ENCODE results near the gene RCC1. TPM values are rescaled to one million over a fixed set of nuclear protein-coding genes. Genes with fewer than 3 reads are reported as not detected.
"Not testable (repeated sequence)": the region's sequence is repeated elsewhere in the genome, so short reads cannot be mapped to it uniquely, and the experiment has no call there.

Gene RCC1
- total RNA-seq, 1 donor from 2014 or later, result 130 TPM

DNA sequence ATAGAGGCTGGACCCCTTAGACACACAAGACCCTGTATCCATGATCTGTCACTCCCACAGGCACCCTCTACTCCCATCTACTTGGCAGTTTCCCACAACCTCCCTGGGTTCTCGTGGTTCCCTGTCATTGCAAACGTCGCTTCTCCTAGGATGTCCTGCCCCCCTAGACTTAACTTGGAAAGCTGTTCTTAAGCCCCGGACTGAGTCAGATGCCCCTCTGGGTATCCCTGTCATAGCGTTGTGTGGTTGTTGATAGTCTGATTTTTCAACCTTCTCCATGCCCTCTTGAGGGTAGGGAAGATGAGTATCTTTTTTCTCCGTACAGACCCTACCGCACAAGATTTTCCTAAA lies 11.8 kb downstream of the RCC1 start:
- H3K4me3 Mint-ChIP-seq, result peak overlapping the region; percentile 88
- no peaks in the 10 kb centered on the region for H3K27me3 Mint-ChIP-seq (ENCODE audit: insufficient read depth)
- H3K9me3 Mint-ChIP-seq, result no peaks in the 10 kb centered on the region
- peaks cover 25% of the 10 kb centered on the region for H3K36me3 Mint-ChIP-seq (ENCODE audit: low read depth)
- intact Hi-C loops (cut with micrococcal nuclease), result loop anchor here (5.0 kb wide), 1 partner anchor 220 kb away; the partner anchor contains the start of gene YTHDF2
- no peak for DNase-seq (ENCODE audit: low spot score)
- peaks cover 35% of the 10 kb centered on the region for H3K4me1 Mint-ChIP-seq (ENCODE audit: low read depth)
- peak overlapping the region; percentile 69 for H3K27ac Mint-ChIP-seq

- peaks cover 24% of the 10 kb centered on the region for H3K36me3 Mint-ChIP-seq (ENCODE audit: low read depth)
- peaks cover 33% of the 10 kb centered on the region for H3K4me1 Mint-ChIP-seq (ENCODE audit: low read depth)
- peak overlapping the region; percentile 92 for H3K4me3 Mint-ChIP-seq
- DNase-seq (ENCODE audit: low spot score), result peak; percentile 86
- peak overlapping the region; percentile 92 for H3K27ac Mint-ChIP-seq
- intact Hi-C loops (cut with micrococcal nuclease), result loop anchor here (1.0 to 5.0 kb wide), 6 partner anchors 13 to 545 kb away; partner anchors contain the start of genes TAF12 and YTHDF2
- no peaks in the 10 kb centered on the region for H3K27me3 Mint-ChIP-seq (ENCODE audit: insufficient read depth)
- H3K9me3 Mint-ChIP-seq, result no peaks in the 10 kb centered on the region
These were observed 12.3 kb downstream of the RCC1 start for GRCh38 chr1:28518000-28518744.

DNA sequence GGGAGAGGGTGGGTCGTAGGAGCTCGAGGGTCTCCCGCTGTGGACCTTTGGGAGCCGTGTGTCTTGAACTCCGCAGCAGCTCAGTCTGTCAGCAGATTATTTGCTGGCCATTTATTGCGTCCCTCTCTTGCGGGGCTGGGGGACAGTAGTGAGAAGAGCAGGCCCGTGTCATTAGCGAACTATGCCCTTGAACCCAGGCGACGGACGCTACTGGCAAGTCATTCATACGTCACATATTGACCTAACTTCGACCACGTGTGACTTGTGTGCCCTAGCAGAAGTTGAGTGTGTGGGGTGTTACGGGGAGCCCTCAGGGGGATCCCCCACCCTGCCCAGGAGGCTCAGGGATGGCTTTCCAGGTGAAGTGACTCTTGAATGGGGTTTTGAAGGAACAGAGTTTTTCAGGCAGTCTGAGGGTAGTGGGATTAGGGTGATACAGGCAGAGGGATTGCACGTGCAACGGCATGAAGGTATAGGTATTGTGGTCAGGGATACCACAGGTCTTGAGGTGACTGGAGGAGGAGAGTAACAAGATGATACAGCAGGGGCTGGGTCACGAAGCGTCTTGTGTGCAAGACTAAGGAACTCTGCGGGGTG lies 13.0 kb downstream of the RCC1 start:
- Mint-ChIP-seq H3K4me3 (peak overlapping the region; percentile 92), H3K36me3 (ENCODE audit: low read depth) (peaks cover 26% of the 10 kb centered on the region), H3K9me3 (no peaks in the 10 kb centered on the region), H3K4me1 (ENCODE audit: low read depth) (peaks cover 33% of the 10 kb centered on the region), H3K27me3 (ENCODE audit: insufficient read depth) (no peaks in the 10 kb centered on the region), H3K27ac (peak overlapping the region; percentile 92)
- intact Hi-C loops (cut with micrococcal nuclease), result loop anchor here (1.0 to 5.0 kb wide), 8 partner anchors 14 to 544 kb away; partner anchors contain the start of genes TAF12 and YTHDF2
- DNase-seq (ENCODE audit: low spot score), result no peak

DNA sequence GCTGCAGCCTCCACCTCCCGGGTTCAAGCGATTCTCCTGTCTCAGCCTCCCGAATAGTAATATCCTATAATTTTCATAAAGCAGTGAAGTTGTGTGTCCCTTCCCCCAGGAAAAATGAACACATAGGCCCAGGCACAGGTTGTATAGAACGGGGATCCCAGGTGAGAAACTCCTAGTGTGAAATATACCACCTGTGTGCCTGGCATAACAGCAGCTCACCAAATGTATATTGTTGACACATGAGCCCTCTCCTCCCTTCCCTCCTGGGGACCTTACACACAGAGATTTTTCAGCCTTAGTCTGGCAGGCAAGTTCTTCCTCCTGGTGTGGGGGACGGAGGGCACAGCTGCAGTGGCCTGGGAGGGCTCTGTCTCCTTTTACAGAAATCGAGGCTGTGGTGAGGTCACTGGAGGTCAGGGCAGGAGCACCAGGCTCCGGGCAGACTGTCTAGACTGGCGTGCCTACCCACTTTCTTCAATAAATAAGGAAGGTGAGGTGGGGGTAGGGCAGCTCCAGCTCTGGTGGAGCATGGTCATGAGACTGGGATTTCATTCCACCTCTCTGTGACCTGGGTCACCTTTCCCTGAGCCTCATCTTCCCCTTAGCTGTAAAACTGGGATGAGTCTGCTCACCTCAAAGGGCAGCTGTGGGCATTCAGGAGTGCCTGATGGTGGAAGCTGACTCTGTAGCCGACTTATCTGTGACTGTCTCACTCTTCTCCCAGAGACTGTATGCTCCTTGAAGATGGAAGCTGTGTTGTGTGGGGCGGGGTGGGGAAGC lies 14.3 kb downstream of the RCC1 start:
- Mint-ChIP-seq H3K27me3 (ENCODE audit: insufficient read depth) (no peaks in the 10 kb centered on the region), H3K9me3 (no peaks in the 10 kb centered on the region), H3K27ac (no peak overlapping the region), H3K36me3 (ENCODE audit: low read depth) (peaks cover 23% of the 10 kb centered on the region), H3K4me1 (ENCODE audit: low read depth) (peaks cover 27% of the 10 kb centered on the region), H3K4me3 (peak overlapping the region; percentile 60)
- intact Hi-C loops (cut with micrococcal nuclease), result loop anchor here (1.0 to 5.0 kb wide), 6 partner anchors 32 to 543 kb away; partner anchors contain the start of genes TAF12 and YTHDF2
- no peak for DNase-seq (ENCODE audit: low spot score)

GRCh38 chr1:28520796-28521195 lies 15.0 kb downstream of the RCC1 start:
- H3K9me3 Mint-ChIP-seq; H3K27ac Mint-ChIP-seq; H3K27me3 Mint-ChIP-seq (ENCODE audit: insufficient read depth); DNase-seq (ENCODE audit: low spot score); H3K4me3 Mint-ChIP-seq; intact Hi-C loops (cut with micrococcal nuclease): not testable (repeated sequence)
- Mint-ChIP-seq H3K36me3 (ENCODE audit: low read depth) (peaks cover 23% of the 10 kb centered on the region), H3K4me1 (ENCODE audit: low read depth) (peaks cover 27% of the 10 kb centered on the region)

- H3K9me3 Mint-ChIP-seq, result no peaks in the 10 kb centered on the region
- H3K27ac Mint-ChIP-seq, result peak overlapping the region; percentile 25
- intact Hi-C loops (cut with micrococcal nuclease), result no loop called here
- no peak for DNase-seq (ENCODE audit: low spot score)
- H3K27me3 Mint-ChIP-seq (ENCODE audit: insufficient read depth), result no peaks in the 10 kb centered on the region
- peaks cover 27% of the 10 kb centered on the region for H3K4me1 Mint-ChIP-seq (ENCODE audit: low read depth)
- H3K36me3 Mint-ChIP-seq (ENCODE audit: low read depth), result peaks cover 26% of the 10 kb centered on the region
- H3K4me3 Mint-ChIP-seq, result peak overlapping the region; percentile 3
These were observed 15.8 kb downstream of the RCC1 start for GRCh38 chr1:28521502-28522164.

DNA sequence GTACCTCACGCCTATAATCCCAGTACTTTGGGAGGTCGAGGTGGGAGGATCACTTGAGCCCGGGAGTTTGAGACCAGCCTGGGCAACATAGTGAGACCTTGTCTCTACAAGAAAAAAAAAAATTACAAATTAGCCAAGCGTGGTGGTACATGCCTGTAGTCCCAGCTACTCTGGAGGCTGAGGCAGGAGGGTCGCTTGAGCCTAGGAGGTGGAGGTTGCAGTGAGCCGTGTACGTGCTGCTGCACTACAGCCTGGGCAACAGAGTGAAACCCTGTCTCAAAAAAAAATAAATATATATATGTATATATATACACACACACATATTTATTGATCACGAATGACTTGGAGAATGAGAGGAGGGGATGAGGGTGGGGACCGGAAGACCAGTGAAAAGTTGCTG lies 16.7 kb downstream of the RCC1 start:
- H3K4me3 Mint-ChIP-seq; H3K27me3 Mint-ChIP-seq (ENCODE audit: insufficient read depth); H3K27ac Mint-ChIP-seq; DNase-seq (ENCODE audit: low spot score); intact Hi-C loops (cut with micrococcal nuclease); H3K9me3 Mint-ChIP-seq: not testable (repeated sequence)
- peaks cover 21% of the 10 kb centered on the region for H3K4me1 Mint-ChIP-seq (ENCODE audit: low read depth)
- peaks cover 25% of the 10 kb centered on the region for H3K36me3 Mint-ChIP-seq (ENCODE audit: low read depth)

DNA sequence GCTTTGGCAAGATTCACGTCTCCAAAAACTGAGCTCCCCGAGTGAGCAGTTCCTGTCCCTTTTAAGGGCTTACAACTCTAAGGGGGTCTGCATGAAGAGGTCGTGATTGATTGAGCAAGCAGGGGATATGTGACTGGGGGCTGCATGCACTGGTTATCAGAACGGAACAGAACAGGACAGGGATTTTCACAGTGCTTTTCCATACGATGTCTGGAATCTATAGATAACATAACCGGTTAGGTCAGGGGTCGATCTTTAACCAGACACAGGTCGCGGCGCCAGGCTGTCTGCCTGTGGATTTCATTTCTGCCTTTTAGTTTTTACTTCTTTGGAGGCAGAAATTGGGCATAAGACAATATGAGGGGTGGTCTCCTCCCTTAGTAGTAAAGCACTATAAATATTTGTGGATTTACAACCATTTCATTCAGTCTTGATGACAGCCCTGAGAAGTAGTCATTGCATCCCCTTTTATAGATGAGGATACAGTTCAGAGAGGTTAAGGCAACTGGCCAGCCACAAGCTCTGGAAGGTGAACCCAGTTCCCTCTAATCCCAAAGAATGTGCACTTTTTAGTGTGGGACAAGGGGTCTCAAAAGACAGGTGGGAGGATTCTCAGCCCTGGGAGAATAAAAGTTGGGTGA lies 19.3 kb downstream of the RCC1 start:
- H3K4me3 Mint-ChIP-seq; intact Hi-C loops (cut with micrococcal nuclease); H3K9me3 Mint-ChIP-seq; H3K27ac Mint-ChIP-seq; DNase-seq (ENCODE audit: low spot score); H3K27me3 Mint-ChIP-seq (ENCODE audit: insufficient read depth): not testable (repeated sequence)
- H3K4me1 Mint-ChIP-seq (ENCODE audit: low read depth), result peaks cover 10% of the 10 kb centered on the region
- H3K36me3 Mint-ChIP-seq (ENCODE audit: low read depth), result peaks cover 21% of the 10 kb centered on the region

DNA sequence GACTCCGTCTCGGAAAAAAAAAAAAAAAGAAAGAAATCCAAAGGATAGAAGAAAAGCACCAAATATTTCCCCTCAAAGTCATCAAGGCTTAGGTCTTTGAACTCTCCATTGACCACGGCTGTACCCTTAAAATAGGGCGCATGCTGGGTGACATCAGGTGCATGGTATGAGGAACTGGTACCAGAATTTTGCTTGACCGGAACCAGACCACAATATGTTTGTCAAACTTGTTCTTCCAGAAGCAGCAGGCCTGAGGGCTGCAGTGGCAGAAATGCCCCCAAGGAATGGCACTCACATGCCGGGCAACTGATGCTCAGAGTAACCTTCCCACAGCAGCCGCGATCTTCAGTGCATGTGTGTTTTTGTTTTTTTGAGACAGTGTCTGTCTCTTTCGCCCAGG lies 21.0 kb downstream of the RCC1 start:
- Mint-ChIP-seq H3K27ac (no peak overlapping the region), H3K9me3 (no peaks in the 10 kb centered on the region), H3K27me3 (ENCODE audit: insufficient read depth) (no peaks in the 10 kb centered on the region), H3K4me3 (no peak overlapping the region), H3K4me1 (ENCODE audit: low read depth) (peaks cover 5% of the 10 kb centered on the region), H3K36me3 (ENCODE audit: low read depth) (peaks cover 23% of the 10 kb centered on the region)
- no peak for DNase-seq (ENCODE audit: low spot score)
- intact Hi-C loops (cut with micrococcal nuclease), result no loop called here

DNA sequence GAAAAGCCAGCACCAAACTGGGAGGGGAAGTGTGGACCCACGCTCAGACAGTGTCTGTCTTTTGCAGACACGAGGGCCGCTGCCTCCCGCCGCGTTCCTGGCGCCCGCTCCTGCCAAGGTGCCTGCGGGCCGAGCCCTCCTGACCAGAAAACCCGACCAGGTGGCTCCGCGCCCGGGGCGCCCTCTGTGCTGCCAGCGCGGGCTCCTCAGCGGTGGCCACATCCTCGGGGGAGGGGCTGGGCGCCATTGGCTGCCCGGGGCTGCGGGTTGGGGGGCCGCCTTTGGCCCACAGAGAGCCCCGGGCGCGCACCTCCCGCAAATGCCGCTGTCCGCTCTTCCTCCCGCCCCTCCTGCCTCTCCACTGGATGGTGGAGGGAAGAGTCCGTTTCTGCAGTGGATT lies 24.6 kb downstream of the RCC1 start:
- intact Hi-C loops (cut with micrococcal nuclease), result no loop called here
- no peak overlapping the region for H3K4me3 Mint-ChIP-seq
- DNase-seq (ENCODE audit: low spot score), result no peak
- no peaks in the 10 kb centered on the region for H3K27me3 Mint-ChIP-seq (ENCODE audit: insufficient read depth)
- H3K27ac Mint-ChIP-seq, result no peak overlapping the region
- H3K4me1 Mint-ChIP-seq (ENCODE audit: low read depth), result no peaks in the 10 kb centered on the region
- H3K9me3 Mint-ChIP-seq, result no peaks in the 10 kb centered on the region
- H3K36me3 Mint-ChIP-seq (ENCODE audit: low read depth), result peaks cover 26% of the 10 kb centered on the region

DNA sequence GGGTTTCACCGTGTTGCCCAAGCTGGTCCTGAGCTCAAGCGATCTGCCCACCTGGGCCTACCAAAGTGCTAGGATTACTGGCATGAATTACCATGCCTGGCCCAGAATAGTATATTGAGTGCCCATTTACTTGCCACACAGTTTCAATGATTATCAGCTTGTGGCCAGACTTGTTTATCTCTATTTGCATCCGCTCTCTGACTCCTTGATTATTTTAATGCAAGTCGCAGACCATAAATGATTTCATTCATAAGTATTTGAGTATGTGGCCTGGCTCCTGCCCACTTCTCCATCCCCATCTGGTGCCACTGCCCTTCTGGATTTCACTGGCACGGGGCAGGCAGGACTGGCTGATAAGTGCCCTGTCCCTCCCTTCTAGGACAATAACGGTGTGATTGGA lies 28.8 kb downstream of the RCC1 start:
- no peak overlapping the region for H3K27ac Mint-ChIP-seq
- no peaks in the 10 kb centered on the region for H3K4me1 Mint-ChIP-seq (ENCODE audit: low read depth)

GRCh38 chr1:28535180-28535579 lies 29.3 kb downstream of the RCC1 start:
- no peak overlapping the region for H3K27ac Mint-ChIP-seq
- no peak overlapping the region for H3K4me3 Mint-ChIP-seq
- H3K9me3 Mint-ChIP-seq, result no peaks in the 10 kb centered on the region
- DNase-seq (ENCODE audit: low spot score), result no peak
- H3K27me3 Mint-ChIP-seq (ENCODE audit: insufficient read depth), result no peaks in the 10 kb centered on the region
- intact Hi-C loops (cut with micrococcal nuclease), result no loop called here
- H3K36me3 Mint-ChIP-seq (ENCODE audit: low read depth), result peaks cover 28% of the 10 kb centered on the region
- H3K4me1 Mint-ChIP-seq (ENCODE audit: low read depth), result no peaks in the 10 kb centered on the region

More for the DNA sequence above, 28.8 kb downstream of the RCC1 start:
- intact Hi-C loops (cut with micrococcal nuclease), result no loop called here
- H3K9me3 Mint-ChIP-seq, result no peaks in the 10 kb centered on the region
- no peaks in the 10 kb centered on the region for H3K27me3 Mint-ChIP-seq (ENCODE audit: insufficient read depth)
- peaks cover 30% of the 10 kb centered on the region for H3K36me3 Mint-ChIP-seq (ENCODE audit: low read depth)
- H3K4me3 Mint-ChIP-seq, result no peak overlapping the region
- DNase-seq (ENCODE audit: low spot score), result no peak
